ENCODE results near the gene NYNRIN. TPM values are rescaled to one million over a fixed set of nuclear protein-coding genes. Genes with fewer than 3 reads are reported as not detected.

NYNRIN gene
- total and polyA plus RNA-seq, 2 experiments from 2014 or later, result 3.1 to 20.0 TPM

GRCh38 chr14:24461336-24461735 lies 62.5 kb downstream of the NYNRIN start (continued):
- TF ChIP-seq ZNF462 (CRISPR knock-in tag; IDR thresholded peaks at IDR 0.05) (no peak), ZNF331 (CRISPR knock-in tag; IDR thresholded peaks at IDR 0.05; ENCODE audit: low read depth) (no peak), POLR2AphosphoS5 (IDR thresholded peaks at IDR 0.05; ENCODE audit: low read depth) (no peak), CREB1 (CRISPR knock-in tag; IDR thresholded peaks at IDR 0.05; ENCODE audit: low read depth) (no peak)
- TF ChIP-seq, protein P1, sequence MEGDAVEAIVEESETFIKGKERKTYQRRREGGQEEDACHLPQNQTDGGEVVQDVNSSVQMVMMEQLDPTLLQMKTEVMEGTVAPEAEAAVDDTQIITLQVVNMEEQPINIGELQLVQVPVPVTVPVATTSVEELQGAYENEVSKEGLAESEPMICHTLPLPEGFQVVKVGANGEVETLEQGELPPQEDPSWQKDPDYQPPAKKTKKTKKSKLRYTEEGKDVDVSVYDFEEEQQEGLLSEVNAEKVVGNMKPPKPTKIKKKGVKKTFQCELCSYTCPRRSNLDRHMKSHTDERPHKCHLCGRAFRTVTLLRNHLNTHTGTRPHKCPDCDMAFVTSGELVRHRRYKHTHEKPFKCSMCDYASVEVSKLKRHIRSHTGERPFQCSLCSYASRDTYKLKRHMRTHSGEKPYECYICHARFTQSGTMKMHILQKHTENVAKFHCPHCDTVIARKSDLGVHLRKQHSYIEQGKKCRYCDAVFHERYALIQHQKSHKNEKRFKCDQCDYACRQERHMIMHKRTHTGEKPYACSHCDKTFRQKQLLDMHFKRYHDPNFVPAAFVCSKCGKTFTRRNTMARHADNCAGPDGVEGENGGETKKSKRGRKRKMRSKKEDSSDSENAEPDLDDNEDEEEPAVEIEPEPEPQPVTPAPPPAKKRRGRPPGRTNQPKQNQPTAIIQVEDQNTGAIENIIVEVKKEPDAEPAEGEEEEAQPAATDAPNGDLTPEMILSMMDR (conservative IDR thresholded peaks at IDR 0.05; ENCODE audit: low read depth in 2 of 2), result no peak

GRCh38 chr14:24463017-24463883 lies 64.4 kb downstream of the NYNRIN start:
- no peaks in the 10 kb centered on the region for H4K20me1 ChIP-seq (replicated peaks; ENCODE audit: insufficient read depth)
- TF ChIP-seq NANOG (IDR thresholded peaks at IDR 0.05; ENCODE audit: borderline replicate concordance), result no peak
- TF ChIP-seq, protein P2, sequence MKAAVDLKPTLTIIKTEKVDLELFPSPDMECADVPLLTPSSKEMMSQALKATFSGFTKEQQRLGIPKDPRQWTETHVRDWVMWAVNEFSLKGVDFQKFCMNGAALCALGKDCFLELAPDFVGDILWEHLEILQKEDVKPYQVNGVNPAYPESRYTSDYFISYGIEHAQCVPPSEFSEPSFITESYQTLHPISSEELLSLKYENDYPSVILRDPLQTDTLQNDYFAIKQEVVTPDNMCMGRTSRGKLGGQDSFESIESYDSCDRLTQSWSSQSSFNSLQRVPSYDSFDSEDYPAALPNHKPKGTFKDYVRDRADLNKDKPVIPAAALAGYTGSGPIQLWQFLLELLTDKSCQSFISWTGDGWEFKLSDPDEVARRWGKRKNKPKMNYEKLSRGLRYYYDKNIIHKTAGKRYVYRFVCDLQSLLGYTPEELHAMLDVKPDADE (IDR thresholded peaks at IDR 0.05), result no peak
- no peak for TF ChIP-seq JUNB (IDR thresholded peaks at IDR 0.05; ENCODE audit: unreplicated experiment)
- TF ChIP-seq ZNF114 (CRISPR knock-in tag; IDR thresholded peaks at IDR 0.05), result no peak
- TF ChIP-seq, protein P3, sequence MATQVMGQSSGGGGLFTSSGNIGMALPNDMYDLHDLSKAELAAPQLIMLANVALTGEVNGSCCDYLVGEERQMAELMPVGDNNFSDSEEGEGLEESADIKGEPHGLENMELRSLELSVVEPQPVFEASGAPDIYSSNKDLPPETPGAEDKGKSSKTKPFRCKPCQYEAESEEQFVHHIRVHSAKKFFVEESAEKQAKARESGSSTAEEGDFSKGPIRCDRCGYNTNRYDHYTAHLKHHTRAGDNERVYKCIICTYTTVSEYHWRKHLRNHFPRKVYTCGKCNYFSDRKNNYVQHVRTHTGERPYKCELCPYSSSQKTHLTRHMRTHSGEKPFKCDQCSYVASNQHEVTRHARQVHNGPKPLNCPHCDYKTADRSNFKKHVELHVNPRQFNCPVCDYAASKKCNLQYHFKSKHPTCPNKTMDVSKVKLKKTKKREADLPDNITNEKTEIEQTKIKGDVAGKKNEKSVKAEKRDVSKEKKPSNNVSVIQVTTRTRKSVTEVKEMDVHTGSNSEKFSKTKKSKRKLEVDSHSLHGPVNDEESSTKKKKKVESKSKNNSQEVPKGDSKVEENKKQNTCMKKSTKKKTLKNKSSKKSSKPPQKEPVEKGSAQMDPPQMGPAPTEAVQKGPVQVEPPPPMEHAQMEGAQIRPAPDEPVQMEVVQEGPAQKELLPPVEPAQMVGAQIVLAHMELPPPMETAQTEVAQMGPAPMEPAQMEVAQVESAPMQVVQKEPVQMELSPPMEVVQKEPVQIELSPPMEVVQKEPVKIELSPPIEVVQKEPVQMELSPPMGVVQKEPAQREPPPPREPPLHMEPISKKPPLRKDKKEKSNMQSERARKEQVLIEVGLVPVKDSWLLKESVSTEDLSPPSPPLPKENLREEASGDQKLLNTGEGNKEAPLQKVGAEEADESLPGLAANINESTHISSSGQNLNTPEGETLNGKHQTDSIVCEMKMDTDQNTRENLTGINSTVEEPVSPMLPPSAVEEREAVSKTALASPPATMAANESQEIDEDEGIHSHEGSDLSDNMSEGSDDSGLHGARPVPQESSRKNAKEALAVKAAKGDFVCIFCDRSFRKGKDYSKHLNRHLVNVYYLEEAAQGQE (IDR thresholded peaks at IDR 0.05; ENCODE audit: unreplicated experiment), result no peak
- TF ChIP-seq ZNF331 (CRISPR knock-in tag; IDR thresholded peaks at IDR 0.05; ENCODE audit: low read depth), result no peak
- ATAC-seq (no peak), DNase-seq (ENCODE audit: low spot score) (no peak)
- no peaks in the 10 kb centered on the region for H3K4me1 ChIP-seq (ENCODE audit: insufficient read depth)
- H2AFZ ChIP-seq, result no peak overlapping the region
- no peak overlapping the region for H3K4me3 ChIP-seq
- no peak overlapping the region for H3K27ac ChIP-seq (ENCODE audit: low read depth)
- H3K36me3 ChIP-seq (ENCODE audit: insufficient read depth), result no peaks in the 10 kb centered on the region
- no peaks in the 10 kb centered on the region for H3F3A ChIP-seq (replicated peaks; ENCODE audit: low read depth)
- no peaks in the 10 kb centered on the region for H3K9me2 ChIP-seq (ENCODE audit: insufficient read depth)
- Mint-ChIP-seq H3K4me1 (peaks cover 3% of the 10 kb centered on the region; the same call in 1 of the 3 replicates), H3K9me3 (no peaks in the 10 kb centered on the region; the same call in 2 of the 3 replicates), H3K4me3 (no peak overlapping the region), H3K27ac (no peak overlapping the region), H3K27me3 (ENCODE audit: insufficient read depth, low read depth, poor library complexity) (no peaks in the 10 kb centered on the region), H3K36me3 (ENCODE audit: low read depth) (no peaks in the 10 kb centered on the region; the same call in 2 of the 3 replicates)
- H3K79me2 ChIP-seq (replicated peaks; ENCODE audit: insufficient read depth), result no peaks in the 10 kb centered on the region
- no peaks in the 10 kb centered on the region for H3K27me3 ChIP-seq (ENCODE audit: insufficient read depth)
- H3K4me2 ChIP-seq, result no peak overlapping the region

All from GM23338 (cell line).